HepG2 (cell line): Measurements from ENCODE around the gene VWA5B1. TPM values are rescaled to one million over a fixed set of nuclear protein-coding genes. Genes with fewer than 3 reads are reported as not detected.

Source experiments
- RARG ChIP-seq: sonication (generic); formaldehyde crosslinking; IDR thresholded peaks from 2 replicates; pipeline ENCODE4 v1.4.0; 2020; ENCODE audit warnings: low read depth, mild to moderate bottlenecking, missing genetic modification reagents
- SMARCE1 ChIP-seq: fragments of 450-650 bp; IDR thresholded peaks from 2 replicates; pipeline ENCODE4 v1.6.1; 2017; ENCODE audit warnings: borderline replicate concordance
- SMYD3 ChIP-seq: sonication (generic); formaldehyde crosslinking; IDR thresholded peaks from 2 replicates; pipeline ENCODE4 v1.8.1; 2023; ENCODE audit warnings: mild to moderate bottlenecking, missing genetic modification reagents
- U2AF1 ChIP-seq: fragments of 200-400 bp; formaldehyde crosslinking; optimal IDR thresholded peaks from 2 replicates; pipeline ENCODE3; 2017; ENCODE audit warnings: mild to moderate bottlenecking, low read depth, low read length
- ZNF253 ChIP-seq: sonication (generic); formaldehyde crosslinking; IDR thresholded peaks from 2 replicates; pipeline ENCODE4 v1.8.0; 2022; ENCODE audit warnings: mild to moderate bottlenecking, missing genetic modification reagents, borderline replicate concordance
- ZNF260 ChIP-seq: sonication (generic); formaldehyde crosslinking; IDR thresholded peaks from 2 replicates; pipeline ENCODE4 v1.4.0; 2020; ENCODE audit warnings: missing genetic modification reagents, low read depth, mild to moderate bottlenecking, borderline replicate concordance
- ZNF335 ChIP-seq: sonication (generic); formaldehyde crosslinking; IDR thresholded peaks from 2 replicates; pipeline ENCODE4 v1.4.0; 2020; ENCODE audit warnings: missing genetic modification reagents
- ZNF558 ChIP-seq: sonication (generic); formaldehyde crosslinking; IDR thresholded peaks from 2 replicates; pipeline ENCODE4 v1.9.0; 2022; ENCODE audit warnings: mild to moderate bottlenecking, missing genetic modification reagents, borderline replicate concordance
- polyA plus RNA-seq, 8 experiments: library from polyadenylated mRNA; depleted of rRNA in 3 of 8; stranded (reverse) in 7 of 8; unstranded in 1 of 8; fragments of >200 nt; fragmentation: Illumina TruSeq in 4 of 8; extraction: Trizol in 4 of 8; gene quantifications; 2 replicates each; pipeline versions ENCODE4 v1.2.1 to v1.2.3, GENCODE V29; 2011 to 2016; ENCODE audit warnings: low read depth in 4 of 8, missing spikeins in 1 of 8, mixed read lengths in 1 of 8; ENCODE audit not compliant: insufficient read depth in 1 of 8
- total RNA-seq, 5 experiments: library from RNA; depleted of rRNA; stranded (reverse); fragments of >200 nt; fragmentation: Illumina TruSeq; extraction: Trizol; gene quantifications; 2 replicates each; pipeline ENCODE4 v1.2.3, GENCODE V29; 2016; ENCODE audit warnings: low read depth in 1 of 5
- TF ChIP-seq, protein P1 (sequence below): IDR thresholded peaks from 2 replicates; pipeline ENCODE4 v1.6.1; 2016; ENCODE audit warnings: mild to moderate bottlenecking, missing biosample characterization, missing genetic modification reagents
- TF ChIP-seq, protein P2 (sequence below): sonication (generic); formaldehyde crosslinking; IDR thresholded peaks from 2 replicates; pipeline ENCODE4 v1.5.0; 2020; ENCODE audit warnings: mild to moderate bottlenecking, missing genetic modification reagents, borderline replicate concordance
- TF ChIP-seq, protein P3 (sequence below): sonication (generic); formaldehyde crosslinking; IDR thresholded peaks from 2 replicates; pipeline ENCODE4 v1.9.0; 2021; ENCODE audit warnings: missing genetic modification reagents, mild to moderate bottlenecking, borderline replicate concordance
- TF ChIP-seq, protein P4 (sequence below): sonication (generic); formaldehyde crosslinking; IDR thresholded peaks from 2 replicates; pipeline ENCODE4 v1.8.0; 2022; ENCODE audit warnings: mild to moderate bottlenecking, missing genetic modification reagents, moderate library complexity

The VWA5B1 gene
- total and polyA plus RNA-seq, 2 of the 13 experiments (the other 11 are each of a cell fraction or from before 2014, with no cell fraction given), result not detected

DNA sequence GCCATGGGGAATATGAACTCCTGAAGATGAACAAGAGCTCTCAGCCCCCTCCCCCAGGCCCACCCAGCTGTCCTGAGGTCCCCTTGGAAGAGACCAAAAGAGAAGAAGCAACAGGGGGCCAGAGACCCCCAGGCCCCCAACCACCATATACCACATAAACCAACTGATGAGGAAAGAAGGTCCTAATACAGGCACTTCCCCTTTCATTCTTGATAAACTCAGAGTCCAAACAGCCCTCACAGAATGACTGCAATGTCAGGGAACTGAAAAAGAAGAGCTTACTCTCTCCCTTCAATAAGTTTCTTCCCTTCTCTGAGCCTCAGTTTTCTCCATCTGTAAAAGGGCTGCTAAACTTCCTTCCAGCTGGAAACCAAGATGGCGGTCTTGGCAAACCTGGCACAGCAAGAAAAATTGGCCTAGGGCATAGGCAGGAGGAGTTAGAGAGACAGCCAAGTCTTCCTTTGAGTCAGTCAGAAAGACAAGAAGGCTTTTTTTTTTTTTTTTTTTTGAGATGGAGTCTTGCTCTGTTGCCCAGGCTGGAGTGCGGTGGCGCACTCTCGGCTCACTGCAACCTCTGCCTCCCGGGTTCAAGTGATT is 90.5 kb downstream of the VWA5B1 start (continued):
- no peak for TF ChIP-seq RARG
- TF ChIP-seq SMARCE1, result no peak
- TF ChIP-seq, protein P1, sequence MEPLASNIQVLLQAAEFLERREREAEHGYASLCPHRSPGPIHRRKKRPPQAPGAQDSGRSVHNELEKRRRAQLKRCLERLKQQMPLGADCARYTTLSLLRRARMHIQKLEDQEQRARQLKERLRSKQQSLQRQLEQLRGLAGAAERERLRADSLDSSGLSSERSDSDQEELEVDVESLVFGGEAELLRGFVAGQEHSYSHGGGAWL (CRISPR knock-in tag), result no peak
- TF ChIP-seq ZNF260 (CRISPR knock-in tag), result no peak
- no peak for TF ChIP-seq ZNF253 (CRISPR knock-in tag)
- no peak for TF ChIP-seq ZNF335 (CRISPR knock-in tag)
- TF ChIP-seq, protein P2, sequence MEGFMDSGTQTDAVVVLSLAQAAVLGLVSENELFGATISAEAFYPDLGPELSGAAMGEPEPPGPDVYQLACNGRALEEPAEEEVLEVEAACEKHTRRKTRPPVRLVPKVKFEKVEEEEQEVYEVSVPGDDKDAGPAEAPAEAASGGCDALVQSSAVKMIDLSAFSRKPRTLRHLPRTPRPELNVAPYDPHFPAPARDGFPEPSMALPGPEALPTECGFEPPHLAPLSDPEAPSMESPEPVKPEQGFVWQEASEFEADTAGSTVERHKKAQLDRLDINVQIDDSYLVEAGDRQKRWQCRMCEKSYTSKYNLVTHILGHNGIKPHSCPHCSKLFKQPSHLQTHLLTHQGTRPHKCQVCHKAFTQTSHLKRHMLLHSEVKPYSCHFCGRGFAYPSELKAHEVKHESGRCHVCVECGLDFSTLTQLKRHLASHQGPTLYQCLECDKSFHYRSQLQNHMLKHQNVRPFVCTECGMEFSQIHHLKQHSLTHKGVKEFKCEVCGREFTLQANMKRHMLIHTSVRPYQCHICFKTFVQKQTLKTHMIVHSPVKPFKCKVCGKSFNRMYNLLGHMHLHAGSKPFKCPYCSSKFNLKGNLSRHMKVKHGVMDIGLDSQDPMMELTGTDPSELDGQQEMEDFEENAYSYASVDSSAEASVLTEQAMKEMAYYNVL (CRISPR knock-in tag), result no peak
- TF ChIP-seq ZNF558 (CRISPR knock-in tag), result no peak
- TF ChIP-seq, protein P3, sequence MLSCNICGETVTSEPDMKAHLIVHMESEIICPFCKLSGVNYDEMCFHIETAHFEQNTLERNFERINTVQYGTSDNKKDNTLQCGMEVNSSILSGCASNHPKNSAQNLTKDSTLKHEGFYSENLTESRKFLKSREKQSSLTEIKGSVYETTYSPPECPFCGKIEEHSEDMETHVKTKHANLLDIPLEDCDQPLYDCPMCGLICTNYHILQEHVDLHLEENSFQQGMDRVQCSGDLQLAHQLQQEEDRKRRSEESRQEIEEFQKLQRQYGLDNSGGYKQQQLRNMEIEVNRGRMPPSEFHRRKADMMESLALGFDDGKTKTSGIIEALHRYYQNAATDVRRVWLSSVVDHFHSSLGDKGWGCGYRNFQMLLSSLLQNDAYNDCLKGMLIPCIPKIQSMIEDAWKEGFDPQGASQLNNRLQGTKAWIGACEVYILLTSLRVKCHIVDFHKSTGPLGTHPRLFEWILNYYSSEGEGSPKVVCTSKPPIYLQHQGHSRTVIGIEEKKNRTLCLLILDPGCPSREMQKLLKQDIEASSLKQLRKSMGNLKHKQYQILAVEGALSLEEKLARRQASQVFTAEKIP (CRISPR knock-in tag), result no peak
- TF ChIP-seq, protein P4, sequence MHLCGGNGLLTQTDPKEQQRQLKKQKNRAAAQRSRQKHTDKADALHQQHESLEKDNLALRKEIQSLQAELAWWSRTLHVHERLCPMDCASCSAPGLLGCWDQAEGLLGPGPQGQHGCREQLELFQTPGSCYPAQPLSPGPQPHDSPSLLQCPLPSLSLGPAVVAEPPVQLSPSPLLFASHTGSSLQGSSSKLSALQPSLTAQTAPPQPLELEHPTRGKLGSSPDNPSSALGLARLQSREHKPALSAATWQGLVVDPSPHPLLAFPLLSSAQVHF (CRISPR knock-in tag), result no peak
- TF ChIP-seq SMYD3 (CRISPR knock-in tag), result no peak
- TF ChIP-seq U2AF1, result no peak
